Sigmoid colon (tissue), 7 donors: Measurements from ENCODE around the gene DEFB132. TPM values are rescaled to one million over a fixed set of nuclear protein-coding genes. Genes with fewer than 3 reads are reported as not detected.

ENCODE experiments used
- DNase-seq: peaks from one replicate; pipeline ENCODE4 v3.0.0-alpha.2; 2019
- H3K27ac ChIP-seq, 4 donors: fragments of 200-600 bp; sonication (generic); one replicate each; pipeline ENCODE4 v1.5.1; 2016 to 2019; ENCODE audit warnings: mild to moderate bottlenecking in 1 of 4
- H3K27me3 ChIP-seq, 3 donors: fragments of 200-600 bp; sonication (generic); one replicate each; pipeline ENCODE4 v1.5.1; 2019; ENCODE audit warnings: mild to moderate bottlenecking in 1 of 3
- H3K36me3 ChIP-seq, 4 donors: fragments of 200-600 bp; sonication (generic); one replicate each; pipeline ENCODE4 v1.5.1; 2016 to 2019
- H3K4me1 ChIP-seq, 4 donors: fragments of 200-600 bp; sonication (generic); one replicate each; pipeline ENCODE4 v1.5.1; 2017 to 2019
- H3K4me3 ChIP-seq, 4 donors: fragments of 200-600 bp; sonication (generic); one replicate each; pipeline ENCODE4 v1.5.1; 2017 to 2019; ENCODE audit warnings: mild to moderate bottlenecking in 2 of 4, moderate library complexity in 1 of 4
- H3K9me3 ChIP-seq, 4 donors: fragments of 200-600 bp in 3 of 4; sonication (generic) in 3 of 4; one replicate each; pipeline versions ENCODE4 v1.5.1 to v1.6.1; 2013 to 2019
- EP300 ChIP-seq, 4 donors: sonication (generic); formaldehyde crosslinking; IDR thresholded peaks; one replicate each; pipeline ENCODE4 v1.6.1; 2017; ENCODE audit warnings: antibody characterized with exemption in 4 of 4
- POLR2A ChIP-seq, 2 donors: fragments of 450-650 bp; IDR thresholded peaks; one replicate each; pipeline ENCODE4 v1.6.1; 2016; ENCODE audit warnings: antibody characterized with exemption in 2 of 2, mild to moderate bottlenecking in 2 of 2, moderate library complexity in 2 of 2
- POLR2AphosphoS5 ChIP-seq, 4 donors: sonication (generic); formaldehyde crosslinking; IDR thresholded peaks; one replicate each; pipeline ENCODE4 v1.6.1; 2017; ENCODE audit warnings: antibody characterized with exemption in 4 of 4
- WGBS, 2 donors: extraction: QIAGEN DNeasy Blood & Tissue Kit; methylation state at CpG; one replicate each; pipeline ENCODE4 v1.1.7; 2013; 5-methylcytosine and 5-hydroxymethylcytosine counted together
- intact Hi-C: fragments of 100-400 bp; cut with DNase I; formaldehyde crosslinking; loops from one replicate; pipeline ENCODE4 v1.15.1; 2023
- polyA plus RNA-seq, 3 donors: library from polyadenylated mRNA; stranded (reverse); fragments of 200-250 nt; gene quantifications; one replicate each; pipeline ENCODE4 v1.2.3, GENCODE V29; 2013
- total RNA-seq, 4 donors: library from RNA; depleted of rRNA; stranded (reverse); fragments of >200 nt; gene quantifications; one replicate each; pipeline ENCODE4 v1.1.0, GENCODE V29; 2016
- TF ChIP-seq, protein P1 (sequence below), 4 experiments: fragments of 450-650 bp in 3 of 4; fragments of 200-600 bp in 1 of 4; IDR thresholded peaks; one replicate each; pipeline ENCODE4 v1.5.1; 2016 to 2019; ENCODE audit warnings: antibody characterized with exemption in 4 of 4, mild to moderate bottlenecking in 3 of 4, moderate library complexity in 2 of 4
- donor health status: healthy with polysubstance abuse.
- donor health status: Bipolar disorder and iron deficiency.
- donor health status: healthy.

Gene DEFB132
- total and polyA plus RNA-seq, 7 donors: 0.06 TPM; not detected in 6

DNA sequence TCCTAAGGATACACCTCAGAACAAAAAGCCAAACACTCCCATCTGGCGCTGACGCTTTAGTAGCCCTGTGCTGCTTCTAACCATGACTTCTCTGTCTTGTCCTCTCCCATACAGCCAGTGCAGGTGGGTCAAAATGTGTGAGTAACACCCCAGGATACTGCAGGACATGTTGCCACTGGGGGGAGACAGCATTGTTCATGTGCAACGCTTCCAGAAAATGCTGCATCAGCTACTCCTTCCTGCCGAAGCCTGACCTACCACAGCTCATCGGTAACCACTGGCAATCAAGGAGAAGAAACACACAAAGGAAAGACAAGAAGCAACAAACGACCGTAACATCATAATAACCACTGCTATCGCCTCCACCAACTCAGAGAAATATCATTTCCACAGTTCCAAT is 1.4 kb downstream of the DEFB132 start:
- no peak for DNase-seq
- no peaks in the 10 kb centered on the region for H3K9me3 ChIP-seq
- intact Hi-C loops: no loop called here
- no peaks in the 10 kb centered on the region for H3K36me3 ChIP-seq
- H3K4me1 ChIP-seq: no peaks in the 10 kb centered on the region
- no peak overlapping the region for H3K27ac ChIP-seq
- H3K27me3 ChIP-seq: peaks cover 0 to 5% (median 0%) of the 10 kb centered on the region in 3 donors
- H3K4me3 ChIP-seq: no peak overlapping the region
- TF ChIP-seq POLR2AphosphoS5 (IDR thresholded peaks at IDR 0.05): no peak
- TF ChIP-seq, protein P1, sequence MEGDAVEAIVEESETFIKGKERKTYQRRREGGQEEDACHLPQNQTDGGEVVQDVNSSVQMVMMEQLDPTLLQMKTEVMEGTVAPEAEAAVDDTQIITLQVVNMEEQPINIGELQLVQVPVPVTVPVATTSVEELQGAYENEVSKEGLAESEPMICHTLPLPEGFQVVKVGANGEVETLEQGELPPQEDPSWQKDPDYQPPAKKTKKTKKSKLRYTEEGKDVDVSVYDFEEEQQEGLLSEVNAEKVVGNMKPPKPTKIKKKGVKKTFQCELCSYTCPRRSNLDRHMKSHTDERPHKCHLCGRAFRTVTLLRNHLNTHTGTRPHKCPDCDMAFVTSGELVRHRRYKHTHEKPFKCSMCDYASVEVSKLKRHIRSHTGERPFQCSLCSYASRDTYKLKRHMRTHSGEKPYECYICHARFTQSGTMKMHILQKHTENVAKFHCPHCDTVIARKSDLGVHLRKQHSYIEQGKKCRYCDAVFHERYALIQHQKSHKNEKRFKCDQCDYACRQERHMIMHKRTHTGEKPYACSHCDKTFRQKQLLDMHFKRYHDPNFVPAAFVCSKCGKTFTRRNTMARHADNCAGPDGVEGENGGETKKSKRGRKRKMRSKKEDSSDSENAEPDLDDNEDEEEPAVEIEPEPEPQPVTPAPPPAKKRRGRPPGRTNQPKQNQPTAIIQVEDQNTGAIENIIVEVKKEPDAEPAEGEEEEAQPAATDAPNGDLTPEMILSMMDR (IDR thresholded peaks at IDR 0.05): no peak
- TF ChIP-seq POLR2A (IDR thresholded peaks at IDR 0.05): no peak
- no peak for TF ChIP-seq EP300 (IDR thresholded peaks at IDR 0.05)
- 53 to 54% methylated on average over 8 of the region's 8 CpGs for WGBS, 2 donors

DNA sequence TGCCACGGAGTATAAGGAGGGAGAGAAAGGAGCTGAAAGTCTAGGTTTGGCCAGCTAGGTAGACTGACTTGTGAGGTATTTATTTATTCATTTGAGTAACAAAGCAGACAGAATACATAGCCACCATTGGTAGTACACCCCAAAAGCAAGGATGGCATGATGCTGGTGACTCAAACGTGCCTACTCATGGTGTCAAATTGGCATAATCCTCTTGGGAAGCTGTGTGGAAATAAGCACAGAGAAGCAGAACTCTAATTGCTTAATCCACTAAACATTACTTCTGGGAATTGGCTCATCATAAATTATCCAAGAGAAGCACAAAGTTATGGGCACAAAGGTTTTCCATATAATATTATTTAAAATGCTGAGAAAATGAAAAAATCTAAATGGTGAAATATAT is 2.5 kb downstream of the DEFB132 start:
- H3K4me3 ChIP-seq: no peak overlapping the region
- no peaks in the 10 kb centered on the region for H3K4me1 ChIP-seq
- H3K36me3 ChIP-seq: no peaks in the 10 kb centered on the region
- H3K27me3 ChIP-seq: peaks cover 0 to 5% (median 0%) of the 10 kb centered on the region in 3 donors
- no peaks in the 10 kb centered on the region for H3K9me3 ChIP-seq
- TF ChIP-seq, protein P1 (IDR thresholded peaks at IDR 0.05): no peak
- TF ChIP-seq POLR2A (IDR thresholded peaks at IDR 0.05) (no peak), POLR2AphosphoS5 (IDR thresholded peaks at IDR 0.05) (no peak), EP300 (IDR thresholded peaks at IDR 0.05) (no peak)
- intact Hi-C loops: no loop called here
- DNase-seq: no peak
- 65 to 72% methylated on average over 2 of the region's 2 CpGs for WGBS, 2 donors
- no peak overlapping the region for H3K27ac ChIP-seq

DNA sequence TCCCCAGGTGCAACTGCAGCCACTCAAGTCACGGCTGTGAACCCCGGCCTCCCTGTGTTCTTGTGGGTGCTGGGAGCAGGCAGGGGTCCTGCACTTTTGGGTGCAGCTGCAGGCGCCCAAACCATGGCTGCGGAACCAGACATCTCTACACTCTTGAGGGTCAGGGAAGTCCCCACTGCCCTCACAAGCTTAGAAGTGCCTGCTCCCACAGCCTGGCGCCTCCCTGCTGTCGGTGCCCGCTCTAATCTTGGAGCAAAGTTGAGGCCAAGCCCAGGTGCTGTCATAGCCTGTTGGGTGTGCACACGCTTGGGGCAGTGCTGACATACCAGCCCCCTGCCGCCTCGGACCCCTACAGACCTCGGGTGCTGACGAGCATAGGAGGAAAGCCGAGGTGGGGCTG is 6.2 kb downstream of the DEFB132 start:
- Histone ChIP-seq H3K27me3 (no peaks in the 10 kb centered on the region), H3K4me1 (peaks cover 0 to 10% (median 2%) of the 10 kb centered on the region in 4 donors), H3K9me3 (no peaks in the 10 kb centered on the region), H3K27ac (no peak overlapping the region), H3K36me3 (no peaks in the 10 kb centered on the region), H3K4me3 (no peak overlapping the region)
- TF ChIP-seq POLR2A (IDR thresholded peaks at IDR 0.05): no peak
- TF ChIP-seq EP300 (IDR thresholded peaks at IDR 0.05): no peak
- TF ChIP-seq POLR2AphosphoS5 (IDR thresholded peaks at IDR 0.05): no peak
- TF ChIP-seq, protein P1 (IDR thresholded peaks at IDR 0.05): no peak
- no peak for DNase-seq
- WGBS, 2 donors: 63 to 85% methylated on average over 13 of the region's 13 CpGs
- intact Hi-C loops: no loop called here

DNA sequence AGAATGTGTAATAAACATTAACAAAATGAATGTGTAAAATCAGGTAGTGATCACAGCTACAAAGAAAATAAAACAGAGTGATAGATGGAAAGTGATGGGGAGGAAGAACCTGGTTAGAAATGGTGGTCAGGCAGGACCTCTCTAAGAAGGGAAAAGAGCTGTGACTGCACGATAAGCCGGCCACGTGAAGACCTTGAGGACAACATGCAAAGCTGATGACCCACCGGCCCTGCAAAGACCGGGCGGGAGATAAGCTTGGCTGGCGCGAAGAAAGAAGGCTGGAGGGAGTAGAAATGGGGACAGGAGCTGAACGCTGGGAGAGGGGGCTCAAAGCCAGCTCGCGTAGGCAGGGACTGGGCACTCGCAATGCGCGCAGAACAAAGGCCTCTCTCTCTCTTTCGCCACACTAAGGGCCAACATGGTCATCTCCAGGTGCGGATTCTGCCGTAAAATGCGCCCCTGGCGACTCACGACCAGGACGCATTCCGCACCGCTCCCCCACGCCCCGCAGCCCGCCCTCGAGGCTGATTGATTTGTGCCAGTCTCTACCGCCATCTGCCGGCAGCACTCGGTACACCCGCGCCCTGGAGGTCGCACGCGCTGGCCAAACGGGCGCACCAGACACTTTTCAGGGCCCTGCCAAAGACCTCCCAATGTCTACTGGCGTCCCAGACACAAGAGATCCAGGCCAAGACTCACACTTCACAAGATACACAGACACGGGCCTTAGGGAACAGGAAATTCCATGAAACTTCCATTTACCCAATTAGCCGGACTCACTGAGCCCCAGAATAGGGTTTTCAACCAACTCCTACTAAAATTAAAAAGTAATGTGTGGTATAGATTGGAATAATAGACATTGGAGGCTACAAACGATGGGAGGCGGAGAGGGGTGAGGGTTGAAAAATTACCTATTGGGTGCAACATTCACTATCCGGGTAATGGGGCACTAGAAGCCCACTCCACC is 9.4 kb downstream of the DEFB132 start:
- Histone ChIP-seq H3K4me1 (peaks cover 0 to 10% (median 2%) of the 10 kb centered on the region in 4 donors), H3K27me3 (no peaks in the 10 kb centered on the region), H3K27ac (peak overlapping the region in 1 of 4 donors; percentile 35), H3K4me3 (peak overlapping the region; percentile 30 to 54 (median 51)), H3K36me3 (no peaks in the 10 kb centered on the region), H3K9me3 (no peaks in the 10 kb centered on the region)
- TF ChIP-seq POLR2AphosphoS5 (IDR thresholded peaks at IDR 0.05) (peak in 1 of 4 donors; percentile 17), POLR2A (IDR thresholded peaks at IDR 0.05) (no peak), EP300 (IDR thresholded peaks at IDR 0.05) (no peak)
- TF ChIP-seq, protein P1 (IDR thresholded peaks at IDR 0.05): peak; percentile 84 to 98 (median 90)
- peak; percentile 92 for DNase-seq
- WGBS, 2 donors: 11% methylated on average over 43 of the region's 43 CpGs
- intact Hi-C loops: loop anchor here (2.0 kb wide), 1 partner anchor 64 kb away; no protein-coding TSS in a partner anchor
